OCI-LY1 (cell line): ENCODE data around the gene ULK4.

Source experiments
- EZH2 ChIP-seq: fragments of 200-600 bp; sonication (generic), shearing (Covaris generic); IDR thresholded peaks from 2 replicates; pipeline ENCODE4 v1.8.0; 2017; ENCODE audit warnings: borderline replicate concordance, mixed run types, mild to moderate bottlenecking, antibody characterized with exemption, low read length, moderate library complexity, mixed read lengths
- TF ChIP-seq, protein P1 (sequence below): fragments of 200-600 bp; sonication (generic), shearing (Covaris generic); IDR thresholded peaks from 2 replicates; pipeline ENCODE4 v1.5.1; 2017; ENCODE audit warnings: mild to moderate bottlenecking, antibody characterized with exemption, low read length, moderate library complexity, mixed read lengths

DNA sequence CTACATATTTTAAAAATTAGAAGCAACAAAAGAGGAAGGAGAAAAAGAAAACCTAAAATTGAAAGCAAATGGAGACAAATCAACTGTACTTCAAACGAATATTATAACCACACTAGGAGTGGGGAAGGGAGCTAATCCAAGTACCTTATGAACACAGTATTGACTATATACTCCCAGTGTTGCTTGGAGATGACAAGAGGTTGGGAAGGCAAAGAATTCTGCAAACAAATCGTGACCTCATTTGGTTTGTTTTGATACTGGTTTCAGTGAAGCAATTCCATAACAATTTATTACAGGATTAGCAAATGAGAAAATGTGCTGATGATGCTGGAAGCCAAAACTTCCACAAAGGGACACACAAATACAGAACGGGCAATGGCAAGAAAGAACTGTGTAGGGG is 268.1 kb downstream of the ULK4 start:
- TF ChIP-seq, protein P1, sequence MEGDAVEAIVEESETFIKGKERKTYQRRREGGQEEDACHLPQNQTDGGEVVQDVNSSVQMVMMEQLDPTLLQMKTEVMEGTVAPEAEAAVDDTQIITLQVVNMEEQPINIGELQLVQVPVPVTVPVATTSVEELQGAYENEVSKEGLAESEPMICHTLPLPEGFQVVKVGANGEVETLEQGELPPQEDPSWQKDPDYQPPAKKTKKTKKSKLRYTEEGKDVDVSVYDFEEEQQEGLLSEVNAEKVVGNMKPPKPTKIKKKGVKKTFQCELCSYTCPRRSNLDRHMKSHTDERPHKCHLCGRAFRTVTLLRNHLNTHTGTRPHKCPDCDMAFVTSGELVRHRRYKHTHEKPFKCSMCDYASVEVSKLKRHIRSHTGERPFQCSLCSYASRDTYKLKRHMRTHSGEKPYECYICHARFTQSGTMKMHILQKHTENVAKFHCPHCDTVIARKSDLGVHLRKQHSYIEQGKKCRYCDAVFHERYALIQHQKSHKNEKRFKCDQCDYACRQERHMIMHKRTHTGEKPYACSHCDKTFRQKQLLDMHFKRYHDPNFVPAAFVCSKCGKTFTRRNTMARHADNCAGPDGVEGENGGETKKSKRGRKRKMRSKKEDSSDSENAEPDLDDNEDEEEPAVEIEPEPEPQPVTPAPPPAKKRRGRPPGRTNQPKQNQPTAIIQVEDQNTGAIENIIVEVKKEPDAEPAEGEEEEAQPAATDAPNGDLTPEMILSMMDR = no peak
- TF ChIP-seq EZH2 = no peak
